Fibroblast of lung (primary cell): ENCODE data around the gene GPC6.

Experiments used
- CTCF ChIP-seq, 2 donors: IDR thresholded peaks in 1 of 2; conservative IDR thresholded peaks in 1 of 2; 1 replicate in 1 of 2; 2 replicates in 1 of 2; pipeline ENCODE4 v1.5.1; 2011 to 2012; ENCODE audit warnings: low read length in 2 of 2, control low read depth in 1 of 2, inconsistent platforms in 1 of 2, low read depth in 1 of 2, mild to moderate bottlenecking in 1 of 2
- EZH2 ChIP-seq: IDR thresholded peaks from 2 replicates; pipeline ENCODE4 v1.5.1; 2012; ENCODE audit warnings: low read length, control low read depth, mild to moderate bottlenecking; ENCODE audit errors: missing control alignments

- TF ChIP-seq EZH2 (no peak), CTCF (conservative IDR thresholded peaks at IDR 0.05 in 1 of 2, IDR thresholded peaks at IDR 0.05 in 1 of 2; ENCODE audit: low read depth in 1 of 2, low read length in 2 of 2) (no peak)
Measured at GRCh38 chr13:93709506-93710244, 483.1 kb downstream of the GPC6 start.
